Stomach (tissue), 4 donors: ENCODE results near the gene GABRR2.

Experiments used
- CTCF ChIP-seq, 7 experiments: fragments of 450-650 bp in 4 of 7; fragments of 200-600 bp in 3 of 7; sonication (generic) in 3 of 7; IDR thresholded peaks; one replicate each; pipeline ENCODE4 v1.5.1; 2016 to 2019; ENCODE audit warnings: antibody characterized with exemption in 7 of 7, control low read depth in 2 of 7, mild to moderate bottlenecking in 1 of 7
- EP300 ChIP-seq: sonication (generic); formaldehyde crosslinking; IDR thresholded peaks from one replicate; pipeline ENCODE4 v1.6.1; 2017; ENCODE audit warnings: antibody characterized with exemption
- POLR2A ChIP-seq, 4 donors: fragments of 450-650 bp; IDR thresholded peaks; one replicate each; pipeline ENCODE4 v1.6.1; 2016; ENCODE audit warnings: antibody characterized with exemption in 4 of 4, control low read depth in 2 of 4, mild to moderate bottlenecking in 1 of 4, moderate library complexity in 1 of 4
- POLR2AphosphoS5 ChIP-seq, 3 donors: sonication (generic); formaldehyde crosslinking; IDR thresholded peaks; one replicate each; pipeline ENCODE4 v1.6.1; 2016; ENCODE audit warnings: antibody characterized with exemption in 3 of 3

DNA sequence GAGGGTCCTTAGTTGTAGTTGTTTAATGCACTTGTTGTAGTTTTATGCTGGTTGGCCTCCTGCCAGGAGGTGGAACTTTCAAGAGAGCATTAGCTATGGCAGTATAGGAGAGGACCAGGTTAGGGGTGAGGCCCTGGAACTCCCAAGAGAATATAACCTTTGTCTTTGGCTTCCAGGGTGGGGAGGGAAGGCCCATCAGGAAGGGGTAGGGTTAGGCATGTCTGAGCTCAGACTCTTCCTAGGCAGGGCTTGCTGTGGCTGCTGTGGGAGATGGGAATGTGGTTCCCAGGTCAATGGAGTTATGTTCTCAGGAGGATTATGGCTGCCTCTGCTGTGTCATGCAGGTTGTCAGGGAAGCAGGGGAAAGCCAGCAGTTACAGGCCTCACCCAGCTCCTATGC is 77.9 kb downstream of the GABRR2 start:
- TF ChIP-seq POLR2AphosphoS5 (IDR thresholded peaks at IDR 0.05): no peak
- TF ChIP-seq EP300: no peak
- TF ChIP-seq CTCF (IDR thresholded peaks at IDR 0.05): no peak
- no peak for TF ChIP-seq POLR2A (IDR thresholded peaks at IDR 0.05)
